ENCODE measurements around the gene PSORS1C2.

DNA sequence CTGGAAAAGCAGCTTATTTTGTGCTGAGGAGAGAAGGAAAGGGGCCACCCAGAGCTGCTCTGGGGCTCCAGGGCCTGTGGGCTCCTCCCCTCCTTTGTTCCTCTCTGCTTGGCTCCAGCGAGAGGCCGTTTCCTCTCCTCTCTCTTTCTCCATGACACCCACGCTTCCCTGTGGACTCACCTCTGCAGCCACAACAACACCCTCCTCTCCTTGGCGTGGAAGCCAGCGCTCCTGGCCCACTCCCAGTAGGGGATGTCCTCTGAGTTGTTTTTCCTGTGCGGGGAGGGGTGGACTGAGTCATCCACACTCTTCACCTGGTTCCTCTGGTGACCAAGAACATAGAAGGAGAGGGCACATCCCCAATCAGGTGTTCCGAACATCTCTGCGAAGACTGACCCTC, 13.7 kb downstream of the PSORS1C2 start:
- no peak for TF ChIP-seq POLR2A (IDR thresholded peaks at IDR 0.05)
- TF ChIP-seq, protein P1, sequence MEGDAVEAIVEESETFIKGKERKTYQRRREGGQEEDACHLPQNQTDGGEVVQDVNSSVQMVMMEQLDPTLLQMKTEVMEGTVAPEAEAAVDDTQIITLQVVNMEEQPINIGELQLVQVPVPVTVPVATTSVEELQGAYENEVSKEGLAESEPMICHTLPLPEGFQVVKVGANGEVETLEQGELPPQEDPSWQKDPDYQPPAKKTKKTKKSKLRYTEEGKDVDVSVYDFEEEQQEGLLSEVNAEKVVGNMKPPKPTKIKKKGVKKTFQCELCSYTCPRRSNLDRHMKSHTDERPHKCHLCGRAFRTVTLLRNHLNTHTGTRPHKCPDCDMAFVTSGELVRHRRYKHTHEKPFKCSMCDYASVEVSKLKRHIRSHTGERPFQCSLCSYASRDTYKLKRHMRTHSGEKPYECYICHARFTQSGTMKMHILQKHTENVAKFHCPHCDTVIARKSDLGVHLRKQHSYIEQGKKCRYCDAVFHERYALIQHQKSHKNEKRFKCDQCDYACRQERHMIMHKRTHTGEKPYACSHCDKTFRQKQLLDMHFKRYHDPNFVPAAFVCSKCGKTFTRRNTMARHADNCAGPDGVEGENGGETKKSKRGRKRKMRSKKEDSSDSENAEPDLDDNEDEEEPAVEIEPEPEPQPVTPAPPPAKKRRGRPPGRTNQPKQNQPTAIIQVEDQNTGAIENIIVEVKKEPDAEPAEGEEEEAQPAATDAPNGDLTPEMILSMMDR (IDR thresholded peaks at IDR 0.05): no peak

Measured in vagina (tissue), 2 donors.